GM18498 (cell line): ENCODE data around the gene SYNE1.
"Not testable (repeated sequence)": the region's sequence is repeated elsewhere in the genome, so short reads cannot be mapped to it uniquely, and the experiment has no call there.

Experiments used
- ATAC-seq: cut with Tn5 transposase; IDR thresholded peaks from one replicate; pipeline ENCODE4 v1.9.1; 2021; ENCODE audit warnings: mild to moderate bottlenecking, moderate library complexity; ENCODE audit not compliant: unreplicated experiment

Gene SYNE1

GRCh38 chr6:152625213-152625612 lies 11.9 kb downstream of the SYNE1 start:
- no peak for ATAC-seq

- not testable (repeated sequence) for ATAC-seq
These were observed 22.4 kb downstream of the SYNE1 start for GRCh38 chr6:152614776-152615175.

GRCh38 chr6:152609125-152609670 lies 28.0 kb downstream of the SYNE1 start:
- ATAC-seq, result no peak

- no peak for ATAC-seq
These were observed 31.2 kb downstream of the SYNE1 start for GRCh38 chr6:152605941-152606340.

GRCh38 chr6:152605342-152605741 lies 31.8 kb downstream of the SYNE1 start:
- ATAC-seq, result no peak

GRCh38 chr6:152603911-152604310 lies 33.3 kb downstream of the SYNE1 start:
- no peak for ATAC-seq

GRCh38 chr6:152600022-152600421 lies 37.1 kb downstream of the SYNE1 start:
- ATAC-seq, result no peak

GRCh38 chr6:152598901-152599537 lies 38.1 kb downstream of the SYNE1 start:
- no peak for ATAC-seq

- no peak for ATAC-seq
These were observed 38.7 kb downstream of the SYNE1 start for GRCh38 chr6:152598421-152598820.

GRCh38 chr6:152596726-152597125 lies 40.4 kb downstream of the SYNE1 start:
- ATAC-seq, result no peak

GRCh38 chr6:152595499-152595898 lies 41.7 kb downstream of the SYNE1 start:
- ATAC-seq, result peak; percentile 46

GRCh38 chr6:152594701-152595100 lies 42.5 kb downstream of the SYNE1 start:
- ATAC-seq, result no peak

- no peak for ATAC-seq
These were observed 48.7 kb downstream of the SYNE1 start for GRCh38 chr6:152588456-152588855.

- no peak for ATAC-seq
These were observed 49.7 kb downstream of the SYNE1 start for GRCh38 chr6:152587473-152587872.

GRCh38 chr6:152585236-152585635 lies 51.9 kb downstream of the SYNE1 start:
- no peak for ATAC-seq

- ATAC-seq, result no peak
These were observed 53.3 kb downstream of the SYNE1 start for GRCh38 chr6:152583888-152584287.

- ATAC-seq, result no peak
These were observed 60.6 kb downstream of the SYNE1 start for GRCh38 chr6:152576525-152576924.

GRCh38 chr6:152575621-152576150 lies 61.5 kb downstream of the SYNE1 start:
- ATAC-seq, result peak; percentile 50

- ATAC-seq, result no peak
These were observed 62.0 kb downstream of the SYNE1 start for GRCh38 chr6:152575161-152575560.

- ATAC-seq, result no peak
These were observed 63.4 kb downstream of the SYNE1 start for GRCh38 chr6:152573762-152574161.

GRCh38 chr6:152572338-152573088 lies 64.6 kb downstream of the SYNE1 start:
- ATAC-seq, result no peak

- ATAC-seq, result no peak
These were observed 65.2 kb downstream of the SYNE1 start for GRCh38 chr6:152571943-152572337.
